ENCODE measurements around the gene BLTP3A.
"Not testable (repeated sequence)": the region's sequence is repeated elsewhere in the genome, so short reads cannot be mapped to it uniquely, and the experiment has no call there.

BLTP3A gene

GRCh38 chr6:34744294-34744647 is 47.6 kb upstream of the BLTP3A start:
- not testable (repeated sequence) for H3K4me1 ChIP-seq (ENCODE audit: control insufficient read depth in 2 of 2, insufficient read depth in 1 of 2, low read depth in 1 of 2, low read length in 2 of 2); H3K4ac ChIP-seq (ENCODE audit: low read length); H3K79me1 ChIP-seq (ENCODE audit: low read depth, low read length); H4K8ac ChIP-seq (ENCODE audit: low read depth, low read length); DNase-seq (ENCODE audit: low spot score); H3K23ac ChIP-seq (ENCODE audit: low read depth, low read length, poor library complexity); H3K18ac ChIP-seq (ENCODE audit: low read length); H2BK15ac ChIP-seq (ENCODE audit: low read length); H3K9me3 ChIP-seq (replicated peaks in 1 of 2; ENCODE audit: control insufficient read depth in 2 of 2, insufficient read depth in 1 of 2, low read depth in 1 of 2, low read length in 2 of 2); H4K91ac ChIP-seq (ENCODE audit: low read depth, low read length, poor library complexity); H3K9ac ChIP-seq (ENCODE audit: low read depth, low read length, poor library complexity); H2AFZ ChIP-seq (ENCODE audit: low read length); H3K14ac ChIP-seq (ENCODE audit: low read length); H2BK120ac ChIP-seq (ENCODE audit: low read depth, low read length); H2BK5ac ChIP-seq (ENCODE audit: low read length); H2AK5ac ChIP-seq (ENCODE audit: low read depth, low read length); H3K27me3 ChIP-seq (ENCODE audit: control insufficient read depth in 3 of 3, insufficient read depth in 3 of 3, low read depth in 1 of 3, low read length in 3 of 3); H3K4me2 ChIP-seq (ENCODE audit: insufficient read depth, low read length, poor library complexity, severe bottlenecking); H3K27ac ChIP-seq (replicated peaks; ENCODE audit: low read length); H3K4me3 ChIP-seq (ENCODE audit: low read length in 2 of 2); H3K36me3 ChIP-seq (replicated peaks in 1 of 2; ENCODE audit: control insufficient read depth in 2 of 2, insufficient read depth in 2 of 2, low read length in 2 of 2); H2BK12ac ChIP-seq (ENCODE audit: low read length)
- no CpG with 5 or more reads among the region's 10 CpGs for WGBS, 2 donors (ENCODE audit: extremely low coverage in 2 of 2, insufficient read length in 2 of 2, insufficient replicate concordance in 1 of 2)

GRCh38 chr6:34745277-34746103 is 46.4 kb upstream of the BLTP3A start:
- Histone ChIP-seq H3K4ac (ENCODE audit: low read length) (no peak overlapping the region), H2AK5ac (ENCODE audit: low read depth, low read length) (no peak overlapping the region), H4K8ac (ENCODE audit: low read depth, low read length) (no peak overlapping the region), H2BK5ac (ENCODE audit: low read length) (no peak overlapping the region), H2BK120ac (ENCODE audit: low read depth, low read length) (no peak overlapping the region), H2AFZ (ENCODE audit: low read length) (no peak overlapping the region), H4K91ac (ENCODE audit: low read depth, low read length, poor library complexity) (no peak overlapping the region), H3K79me1 (ENCODE audit: low read depth, low read length) (no peaks in the 10 kb centered on the region), H3K14ac (ENCODE audit: low read length) (no peak overlapping the region), H3K9ac (ENCODE audit: low read depth, low read length, poor library complexity) (no peak overlapping the region), H2BK15ac (ENCODE audit: low read length) (no peak overlapping the region), H3K4me3 (ENCODE audit: low read length in 2 of 2) (no peak overlapping the region), H3K36me3 (replicated peaks in 1 of 2; ENCODE audit: control insufficient read depth in 2 of 2, insufficient read depth in 2 of 2, low read length in 2 of 2) (no peaks in the 10 kb centered on the region), H3K18ac (ENCODE audit: low read length) (no peak overlapping the region), H3K27ac (replicated peaks; ENCODE audit: low read length) (no peak overlapping the region), H3K4me2 (ENCODE audit: insufficient read depth, low read length, poor library complexity, severe bottlenecking) (no peak overlapping the region), H3K23ac (ENCODE audit: low read depth, low read length, poor library complexity) (no peak overlapping the region), H3K9me3 (replicated peaks in 1 of 2; ENCODE audit: control insufficient read depth in 2 of 2, insufficient read depth in 1 of 2, low read depth in 1 of 2, low read length in 2 of 2) (no peaks in the 10 kb centered on the region), H2BK12ac (ENCODE audit: low read length) (no peak overlapping the region), H3K27me3 (ENCODE audit: control insufficient read depth in 3 of 3, insufficient read depth in 3 of 3, low read depth in 1 of 3, low read length in 3 of 3) (no peaks in the 10 kb centered on the region), H3K4me1 (ENCODE audit: control insufficient read depth in 2 of 2, insufficient read depth in 1 of 2, low read depth in 1 of 2, low read length in 2 of 2) (peaks cover 0 to under 1% of the 10 kb centered on the region in 2 donors)
- no CpG with 5 or more reads among the region's 10 CpGs for WGBS, 2 donors (ENCODE audit: extremely low coverage in 2 of 2, insufficient read length in 2 of 2, insufficient replicate concordance in 1 of 2)
- no peak for DNase-seq (ENCODE audit: low spot score)

- Histone ChIP-seq H4K91ac (ENCODE audit: low read depth, low read length, poor library complexity) (no peak overlapping the region), H3K27me3 (ENCODE audit: control insufficient read depth in 3 of 3, insufficient read depth in 3 of 3, low read depth in 1 of 3, low read length in 3 of 3) (no peaks in the 10 kb centered on the region), H3K4me3 (ENCODE audit: low read length in 2 of 2) (no peak overlapping the region), H2BK12ac (ENCODE audit: low read length) (no peak overlapping the region), H3K9me3 (replicated peaks in 1 of 2; ENCODE audit: control insufficient read depth in 2 of 2, insufficient read depth in 1 of 2, low read depth in 1 of 2, low read length in 2 of 2) (no peaks in the 10 kb centered on the region), H3K36me3 (replicated peaks in 1 of 2; ENCODE audit: control insufficient read depth in 2 of 2, insufficient read depth in 2 of 2, low read length in 2 of 2) (no peaks in the 10 kb centered on the region), H2AFZ (ENCODE audit: low read length) (no peak overlapping the region), H3K4me1 (ENCODE audit: control insufficient read depth in 2 of 2, insufficient read depth in 1 of 2, low read depth in 1 of 2, low read length in 2 of 2) (no peaks in the 10 kb centered on the region), H3K23ac (ENCODE audit: low read depth, low read length, poor library complexity) (no peak overlapping the region), H2BK15ac (ENCODE audit: low read length) (no peak overlapping the region), H2BK120ac (ENCODE audit: low read depth, low read length) (no peak overlapping the region), H3K79me1 (ENCODE audit: low read depth, low read length) (no peaks in the 10 kb centered on the region), H3K14ac (ENCODE audit: low read length) (no peak overlapping the region), H3K9ac (ENCODE audit: low read depth, low read length, poor library complexity) (no peak overlapping the region), H4K8ac (ENCODE audit: low read depth, low read length) (no peak overlapping the region), H2BK5ac (ENCODE audit: low read length) (no peak overlapping the region), H3K4me2 (ENCODE audit: insufficient read depth, low read length, poor library complexity, severe bottlenecking) (no peak overlapping the region), H3K18ac (ENCODE audit: low read length) (no peak overlapping the region), H3K27ac (replicated peaks; ENCODE audit: low read length) (no peak overlapping the region), H2AK5ac (ENCODE audit: low read depth, low read length) (no peak overlapping the region), H3K4ac (ENCODE audit: low read length) (no peak overlapping the region)
- DNase-seq (ENCODE audit: low spot score): no peak
- WGBS, 2 donors (ENCODE audit: extremely low coverage in 2 of 2, insufficient read length in 2 of 2, insufficient replicate concordance in 1 of 2): no CpG with 5 or more reads among the region's 6 CpGs
Observed at GRCh38 chr6:34746104-34746846, 45.6 kb upstream of the BLTP3A start.

- Histone ChIP-seq H4K8ac (ENCODE audit: low read depth, low read length) (no peak overlapping the region), H2AK5ac (ENCODE audit: low read depth, low read length) (no peak overlapping the region), H3K27ac (replicated peaks; ENCODE audit: low read length) (no peak overlapping the region), H2BK15ac (ENCODE audit: low read length) (no peak overlapping the region), H2BK5ac (ENCODE audit: low read length) (no peak overlapping the region), H3K23ac (ENCODE audit: low read depth, low read length, poor library complexity) (no peak overlapping the region), H3K27me3 (ENCODE audit: control insufficient read depth in 3 of 3, insufficient read depth in 3 of 3, low read depth in 1 of 3, low read length in 3 of 3) (no peaks in the 10 kb centered on the region), H3K79me1 (ENCODE audit: low read depth, low read length) (no peaks in the 10 kb centered on the region), H3K36me3 (replicated peaks in 1 of 2; ENCODE audit: control insufficient read depth in 2 of 2, insufficient read depth in 2 of 2, low read length in 2 of 2) (no peaks in the 10 kb centered on the region), H3K4me1 (ENCODE audit: control insufficient read depth in 2 of 2, insufficient read depth in 1 of 2, low read depth in 1 of 2, low read length in 2 of 2) (no peaks in the 10 kb centered on the region), H3K18ac (ENCODE audit: low read length) (no peak overlapping the region), H2BK120ac (ENCODE audit: low read depth, low read length) (no peak overlapping the region), H3K14ac (ENCODE audit: low read length) (no peak overlapping the region), H4K91ac (ENCODE audit: low read depth, low read length, poor library complexity) (no peak overlapping the region), H2AFZ (ENCODE audit: low read length) (no peak overlapping the region), H3K4ac (ENCODE audit: low read length) (no peak overlapping the region), H2BK12ac (ENCODE audit: low read length) (no peak overlapping the region), H3K4me3 (ENCODE audit: low read length in 2 of 2) (no peak overlapping the region), H3K4me2 (ENCODE audit: insufficient read depth, low read length, poor library complexity, severe bottlenecking) (no peak overlapping the region), H3K9ac (ENCODE audit: low read depth, low read length, poor library complexity) (no peak overlapping the region), H3K9me3 (replicated peaks in 1 of 2; ENCODE audit: control insufficient read depth in 2 of 2, insufficient read depth in 1 of 2, low read depth in 1 of 2, low read length in 2 of 2) (no peaks in the 10 kb centered on the region)
- WGBS, 2 donors (ENCODE audit: extremely low coverage in 2 of 2, insufficient read length in 2 of 2, insufficient replicate concordance in 1 of 2): no CpG with 5 or more reads among the region's 2 CpGs
- DNase-seq (ENCODE audit: low spot score): no peak
Observed at GRCh38 chr6:34748757-34749156, 43.1 kb upstream of the BLTP3A start.
